GM21367 (cell line): ENCODE data around the gene WHRN.

ENCODE experiments used
- ATAC-seq: cut with Tn5 transposase; IDR thresholded peaks from one replicate; pipeline ENCODE4 v1.9.1; 2021; ENCODE audit not compliant: unreplicated experiment

Gene WHRN

GRCh38 chr9:114515528-114515927 is 10.3 kb upstream of the WHRN start:
- ATAC-seq = no peak

GRCh38 chr9:114513959-114514267 is 8.6 kb upstream of the WHRN start:
- no peak for ATAC-seq

GRCh38 chr9:114513055-114513958 is 8.0 kb upstream of the WHRN start:
- no peak for ATAC-seq

GRCh38 chr9:114511978-114512874 is 7.0 kb upstream of the WHRN start:
- no peak for ATAC-seq

GRCh38 chr9:114507726-114508125 is 2.5 kb upstream of the WHRN start:
- no peak for ATAC-seq

DNA sequence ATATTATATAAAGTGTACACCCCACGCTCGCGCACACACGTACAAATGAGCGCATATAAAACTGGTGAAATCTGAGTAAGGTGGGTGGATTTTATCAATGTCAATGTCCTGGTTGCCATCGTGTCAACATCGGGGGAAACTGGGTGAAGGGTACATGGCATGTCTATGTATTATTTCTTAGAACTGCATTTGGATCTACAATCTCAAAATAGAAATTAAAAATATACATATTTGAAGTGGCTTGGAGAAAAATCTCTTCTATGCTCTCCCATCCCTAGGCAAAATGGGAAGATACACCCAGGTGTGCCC is 763 bp upstream of the WHRN start:
- no peak for ATAC-seq

DNA sequence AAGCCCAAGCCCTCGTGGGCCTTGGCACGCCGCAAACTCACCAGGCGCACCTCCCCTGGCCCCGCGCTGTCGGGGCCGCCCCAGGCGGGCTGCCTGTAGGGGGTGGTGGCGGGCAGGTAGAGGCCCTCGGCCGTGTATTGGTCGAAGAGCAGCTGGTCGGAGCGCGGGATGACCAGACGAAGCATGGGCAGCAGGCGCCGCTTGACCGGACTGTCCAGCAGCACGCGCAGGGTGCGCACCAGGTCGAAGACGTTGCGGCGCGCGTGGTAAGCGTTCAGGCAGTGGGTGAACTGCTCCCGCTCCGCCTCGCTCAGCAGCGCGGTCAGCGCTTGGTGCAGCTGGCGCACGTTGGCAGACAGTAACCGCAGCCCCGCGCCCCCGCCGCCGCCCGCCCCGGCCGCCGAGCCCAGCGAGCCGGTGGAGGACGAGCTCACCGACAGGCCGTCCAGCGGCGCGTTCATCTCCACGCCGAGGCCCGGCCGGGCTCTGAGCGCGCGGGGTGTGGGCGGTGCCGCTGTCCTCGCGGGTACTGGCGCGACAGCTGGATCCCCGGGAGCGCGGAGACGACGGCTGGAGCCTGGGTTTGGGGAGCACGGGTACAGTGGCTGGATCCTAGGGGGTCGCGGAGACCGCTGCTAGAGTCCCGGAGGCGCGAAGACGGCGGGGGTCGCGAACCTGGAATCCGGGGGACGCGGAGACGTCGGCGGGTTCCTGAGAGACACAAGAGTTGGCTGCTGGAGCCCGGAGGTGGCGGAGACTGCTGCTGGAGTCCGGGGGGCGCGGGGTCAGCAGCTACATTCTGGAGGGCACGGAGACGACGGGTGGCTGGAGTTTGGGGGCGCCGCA is 709 bp downstream of the WHRN start:
- ATAC-seq = no peak

- no peak for ATAC-seq
Measured at GRCh38 chr9:114503522-114504340, 1.5 kb downstream of the WHRN start.

- ATAC-seq = no peak
Measured at GRCh38 chr9:114503009-114503408, 2.3 kb downstream of the WHRN start.

GRCh38 chr9:114501796-114502682 is 3.2 kb downstream of the WHRN start:
- ATAC-seq = no peak

DNA sequence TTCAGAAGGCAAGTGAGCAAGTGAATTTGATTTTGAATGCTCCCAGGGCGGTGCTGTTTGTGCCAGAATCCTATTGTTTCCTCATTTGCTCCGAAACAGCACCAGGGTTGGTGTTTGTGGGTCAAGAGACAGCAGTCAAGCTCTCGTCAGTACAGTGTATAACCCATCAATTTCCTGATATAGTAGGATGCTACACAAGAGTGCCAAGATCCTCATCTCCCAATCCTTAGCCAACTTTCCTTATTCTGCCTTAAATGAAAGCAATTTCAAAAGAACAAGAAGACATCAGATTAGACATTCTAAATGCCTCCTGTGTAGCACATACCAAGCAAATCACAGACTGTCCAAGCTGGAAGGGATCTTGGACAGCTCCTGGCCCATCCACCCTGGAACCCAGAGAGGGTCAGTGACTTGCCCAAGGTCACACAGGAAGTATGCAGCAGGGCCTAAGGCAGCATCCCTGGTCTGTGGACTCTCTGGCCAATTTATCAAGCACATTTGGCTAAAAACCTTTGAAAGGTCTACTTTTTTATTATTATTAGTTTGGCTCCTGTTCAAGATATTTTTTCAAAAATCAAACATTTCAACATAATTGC is 4.5 kb downstream of the WHRN start:
- ATAC-seq = no peak

- ATAC-seq = no peak
Measured at GRCh38 chr9:114499941-114500696, 5.2 kb downstream of the WHRN start.

DNA sequence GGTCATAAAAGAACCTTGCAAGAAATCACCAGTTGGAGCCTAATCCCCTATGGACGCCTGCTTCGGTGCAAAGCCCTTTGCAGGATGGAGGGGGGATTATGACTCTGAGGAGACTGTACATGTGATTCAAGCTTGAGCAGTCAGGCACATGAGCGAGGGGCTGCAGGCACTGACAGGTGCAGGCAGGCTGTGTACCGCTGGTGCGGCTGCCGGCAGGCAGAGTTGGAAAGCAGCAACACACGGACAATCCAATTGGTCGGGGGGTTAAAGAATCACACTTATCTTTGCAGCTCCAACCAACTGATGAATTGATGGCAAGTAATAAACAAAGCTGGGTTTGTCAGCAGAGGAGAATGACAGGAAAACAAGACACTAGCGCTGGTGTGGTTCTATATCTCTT is 5.7 kb downstream of the WHRN start:
- ATAC-seq = no peak

DNA sequence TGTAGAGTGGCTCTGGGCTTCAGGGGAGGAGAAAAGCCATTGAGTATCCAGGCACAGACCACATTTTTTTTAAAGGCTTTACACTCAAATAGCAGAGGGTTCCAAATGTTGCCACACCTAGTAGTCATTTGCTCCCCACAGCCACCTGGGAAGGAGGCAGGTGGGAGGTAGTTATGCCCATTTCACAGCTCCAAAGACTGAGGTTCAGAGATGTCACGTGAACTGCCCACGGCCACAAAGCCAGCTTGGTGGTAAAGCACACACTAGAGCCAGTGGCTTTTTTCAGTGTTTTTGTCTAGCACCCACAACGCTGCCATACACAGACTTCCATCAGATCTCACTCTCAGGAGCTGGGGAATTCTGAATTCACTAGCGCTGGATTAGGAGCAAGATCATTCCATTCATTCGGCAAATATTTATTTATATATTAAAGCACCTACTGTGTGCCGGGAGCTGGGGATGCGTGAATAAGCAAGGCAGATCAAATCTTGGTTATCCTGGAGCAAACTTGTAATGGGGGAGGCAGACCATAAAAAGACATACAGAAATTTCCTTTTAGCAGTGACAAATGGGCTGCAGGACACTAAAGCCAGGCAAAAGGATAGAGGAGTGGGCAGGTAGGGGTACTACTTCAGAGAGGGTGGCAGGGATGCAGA is 7.4 kb downstream of the WHRN start:
- no peak for ATAC-seq

DNA sequence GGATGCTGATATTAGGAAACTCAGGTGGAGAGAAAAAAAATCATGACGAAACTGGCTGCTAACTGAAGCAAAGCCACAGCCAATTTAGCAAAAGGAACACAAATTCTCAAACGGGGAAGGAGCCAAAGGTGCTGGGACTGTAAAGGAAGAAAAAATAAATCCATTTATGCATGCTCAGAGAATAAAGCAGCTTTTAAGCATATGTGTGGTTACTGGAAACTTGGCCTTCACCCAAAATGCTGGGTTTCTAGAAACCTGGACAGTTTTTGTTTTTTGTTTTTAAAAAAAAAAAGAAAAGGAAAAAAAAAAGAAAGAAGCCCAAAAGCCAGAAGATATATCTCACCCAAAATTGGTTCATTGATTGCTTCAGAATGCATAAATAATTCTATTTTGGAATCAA is 8.0 kb downstream of the WHRN start:
- no peak for ATAC-seq

DNA sequence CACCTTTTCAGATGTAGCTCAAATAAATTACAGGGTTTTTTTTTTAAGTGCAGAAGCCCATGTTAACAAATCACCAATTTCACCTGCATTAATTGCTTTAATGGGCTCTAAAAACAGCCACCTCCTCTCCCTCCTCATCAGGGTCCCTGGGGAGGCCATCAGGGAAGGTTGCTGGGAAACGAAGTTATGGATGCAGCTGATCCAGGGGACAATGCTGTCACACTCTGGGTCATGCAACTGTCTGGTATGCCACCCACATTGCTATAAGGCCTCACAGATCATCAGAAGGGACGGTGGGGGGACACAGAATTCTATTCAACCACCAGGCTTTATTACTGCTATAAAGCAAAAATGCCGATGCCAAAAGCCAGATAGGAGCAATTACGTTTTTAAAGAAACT is 9.3 kb downstream of the WHRN start:
- ATAC-seq = no peak

GRCh38 chr9:114494776-114495569 is 10.3 kb downstream of the WHRN start:
- ATAC-seq = no peak
